HG03135 (cell line): ENCODE measurements around the gene SHMT2.

Experiments used
- ATAC-seq: cut with Tn5 transposase; IDR thresholded peaks from one replicate; pipeline ENCODE4 v1.9.1; 2021; ENCODE audit warnings: mild to moderate bottlenecking, moderate library complexity; ENCODE audit not compliant: unreplicated experiment

The SHMT2 gene

GRCh38 chr12:57224973-57225679 lies 4.4 kb upstream of the SHMT2 start:
- no peak for ATAC-seq

- no peak for ATAC-seq
These were observed 3.8 kb upstream of the SHMT2 start for GRCh38 chr12:57225680-57226210.

DNA sequence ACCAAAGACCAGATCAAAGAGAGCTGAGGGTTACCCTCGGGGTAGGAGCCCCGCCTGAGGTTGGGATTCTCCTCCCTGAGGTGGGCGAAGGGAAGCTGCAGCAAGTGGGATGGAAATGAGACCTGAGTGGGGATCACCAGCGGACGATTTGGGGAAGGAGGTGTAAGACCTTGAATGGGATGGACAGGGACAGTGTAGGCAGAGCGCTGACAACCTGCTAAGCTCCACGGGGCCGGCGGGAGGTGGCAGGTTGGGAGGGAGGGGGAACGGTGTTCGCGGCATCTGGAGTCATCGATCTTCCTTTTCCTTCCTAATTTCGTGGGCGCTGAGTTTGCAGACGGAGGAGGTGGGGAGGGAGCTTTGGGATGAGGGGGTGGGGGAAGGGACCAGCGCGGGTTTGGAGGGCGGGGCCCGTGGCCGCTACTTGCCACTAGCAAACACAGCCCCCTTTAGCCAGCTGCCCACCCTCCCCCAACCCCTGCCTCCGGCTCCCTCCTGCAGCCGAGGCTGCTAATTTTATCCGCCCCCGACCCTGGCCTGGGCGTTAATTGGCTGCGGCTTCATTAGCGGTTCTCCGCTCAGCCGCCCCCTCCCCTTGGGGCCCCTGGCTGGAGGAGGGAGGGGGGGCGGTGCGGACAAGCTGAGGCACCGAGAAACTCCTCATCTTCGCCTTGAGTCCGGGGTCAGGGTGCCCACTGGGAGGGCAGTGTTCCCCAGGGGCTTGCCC lies 2.8 kb upstream of the SHMT2 start:
- ATAC-seq, result no peak

DNA sequence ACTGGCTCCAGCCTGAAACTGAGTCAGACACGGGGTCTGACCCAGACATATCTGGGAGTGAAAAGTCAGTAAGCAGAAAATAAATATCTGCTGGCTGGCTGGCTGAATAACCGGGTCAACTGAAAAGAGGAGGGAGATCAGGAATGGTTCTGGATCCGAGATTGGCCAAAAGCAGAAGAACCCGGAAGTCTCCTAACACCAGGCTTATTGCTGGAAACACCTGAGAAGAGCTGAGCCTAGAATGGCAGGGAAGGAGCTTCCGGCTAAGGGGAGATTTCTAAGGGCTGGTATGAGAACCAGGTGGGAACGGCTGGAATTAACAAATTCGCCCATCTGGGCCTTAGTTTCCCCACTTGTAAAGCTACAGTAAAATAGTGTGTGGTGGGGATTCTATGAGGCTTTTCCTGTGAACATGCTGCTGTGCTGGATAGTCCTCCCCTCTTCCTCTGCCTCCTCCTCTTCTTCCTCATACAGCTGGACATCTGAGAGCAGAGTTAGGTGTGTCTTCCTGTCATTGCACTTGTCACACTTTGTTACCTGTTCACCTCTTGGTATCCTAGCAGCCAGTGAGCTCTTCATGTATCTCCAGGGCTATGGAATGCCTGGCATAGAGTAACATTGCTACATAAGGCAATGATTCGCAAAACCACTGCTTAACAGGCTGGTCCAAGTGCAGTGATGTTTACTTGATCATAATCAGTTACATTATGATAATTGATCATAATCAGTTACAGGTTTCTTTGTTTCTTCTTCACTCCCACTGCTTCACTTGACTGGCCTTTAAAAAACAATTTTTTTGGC lies 2.0 kb upstream of the SHMT2 start:
- ATAC-seq, result no peak

GRCh38 chr12:57229046-57229633 lies 371 bp upstream of the SHMT2 start:
- peak; percentile 4 for ATAC-seq

GRCh38 chr12:57230381-57231155 lies 1.1 kb downstream of the SHMT2 start:
- no peak for ATAC-seq

GRCh38 chr12:57231276-57232021 lies 1.9 kb downstream of the SHMT2 start:
- no peak for ATAC-seq

GRCh38 chr12:57232156-57232756 lies 2.7 kb downstream of the SHMT2 start:
- no peak for ATAC-seq

- ATAC-seq, result no peak
These were observed 4.1 kb downstream of the SHMT2 start for GRCh38 chr12:57233357-57234232.

DNA sequence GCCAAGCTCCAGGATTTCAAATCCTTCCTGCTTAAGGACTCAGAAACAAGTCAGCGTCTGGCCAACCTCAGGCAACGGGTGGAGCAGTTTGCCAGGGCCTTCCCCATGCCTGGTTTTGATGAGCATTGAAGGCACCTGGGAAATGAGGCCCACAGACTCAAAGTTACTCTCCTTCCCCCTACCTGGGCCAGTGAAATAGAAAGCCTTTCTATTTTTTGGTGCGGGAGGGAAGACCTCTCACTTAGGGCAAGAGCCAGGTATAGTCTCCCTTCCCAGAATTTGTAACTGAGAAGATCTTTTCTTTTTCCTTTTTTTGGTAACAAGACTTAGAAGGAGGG lies 4.7 kb downstream of the SHMT2 start:
- no peak for ATAC-seq

GRCh38 chr12:57234571-57235016 lies 5.1 kb downstream of the SHMT2 start:
- ATAC-seq, result no peak

GRCh38 chr12:57235017-57235727 lies 5.7 kb downstream of the SHMT2 start:
- ATAC-seq, result no peak

GRCh38 chr12:57235728-57236131 lies 6.2 kb downstream of the SHMT2 start:
- no peak for ATAC-seq

DNA sequence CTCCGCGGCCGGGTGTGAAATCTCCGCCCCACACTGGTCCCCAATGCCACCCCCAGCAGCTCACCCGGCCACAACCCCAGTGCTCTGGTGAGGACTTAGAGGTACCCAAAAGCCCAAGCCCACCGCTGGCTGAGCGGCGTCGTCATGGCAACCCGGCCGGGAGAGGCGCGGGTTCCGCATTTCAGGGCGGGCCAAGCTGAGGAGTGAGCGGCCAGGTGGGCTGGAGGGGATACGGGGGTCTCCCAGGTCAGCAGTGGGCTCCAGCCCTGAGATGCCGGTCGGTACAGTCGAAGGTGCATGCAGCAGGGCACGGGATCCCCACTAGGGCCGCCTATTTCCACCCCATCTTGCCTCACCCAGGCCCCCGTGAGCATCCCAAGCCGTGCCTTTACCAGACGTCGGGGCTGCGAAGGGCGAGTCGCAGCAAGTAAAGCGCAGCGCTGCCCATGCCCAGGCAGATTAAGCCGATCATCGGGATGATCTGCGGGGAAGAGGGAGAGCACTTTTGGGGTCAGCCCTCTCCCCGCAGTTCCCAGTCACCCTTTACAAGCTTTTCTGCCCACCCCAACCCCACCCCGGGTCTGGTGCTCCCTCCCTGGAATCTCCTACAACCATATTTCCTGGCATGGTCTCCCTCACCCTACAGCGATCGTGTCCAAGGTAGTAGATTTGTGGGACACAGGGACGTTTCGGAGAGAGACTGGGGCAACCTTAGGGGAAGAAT lies 6.9 kb downstream of the SHMT2 start:
- no peak for ATAC-seq

- no peak for ATAC-seq
These were observed 7.5 kb downstream of the SHMT2 start for GRCh38 chr12:57236925-57237595.

- ATAC-seq, result no peak
These were observed 8.1 kb downstream of the SHMT2 start for GRCh38 chr12:57237596-57237931.
